LNCaP clone FGC (cell line): ENCODE measurements around the gene PTPRT.
A peak's percentile ranks its signal among the peaks of the same experiment; 100 is the strongest.

Experiments
- DNase-seq: peaks from one replicate; pipeline ENCODE4 v3.0.0-alpha.2; 2011; ENCODE audit warnings: low read depth
- H3K4me3 ChIP-seq: 2 replicates; pipeline ENCODE4 v1.5.1; 2011; ENCODE audit warnings: mild to moderate bottlenecking, low read depth, low read length, control low read depth
- CTCF ChIP-seq: IDR thresholded peaks from 2 replicates; pipeline ENCODE4 v1.5.1; 2012; ENCODE audit warnings: mild to moderate bottlenecking; ENCODE audit not compliant: control insufficient read depth, insufficient read depth; ENCODE audit errors: extremely low read depth

Gene PTPRT

GRCh38 chr20:43057317-43057716 lies 132.4 kb downstream of the PTPRT start:
- no peak for DNase-seq
- H3K4me3 ChIP-seq, result no peak overlapping the region
- TF ChIP-seq CTCF, result no peak

GRCh38 chr20:43055181-43055884 lies 134.4 kb downstream of the PTPRT start:
- no peak for TF ChIP-seq CTCF

GRCh38 chr20:43052532-43052931 lies 137.2 kb downstream of the PTPRT start:
- DNase-seq, result no peak
- no peak for TF ChIP-seq CTCF

More at GRCh38 chr20:43055181-43055884, 134.4 kb downstream of the PTPRT start:
- DNase-seq, result no peak
- H3K4me3 ChIP-seq, result no peak overlapping the region

GRCh38 chr20:43046966-43047365 lies 142.7 kb downstream of the PTPRT start:
- no peak overlapping the region for H3K4me3 ChIP-seq
- no peak for DNase-seq
- TF ChIP-seq CTCF, result no peak

More at GRCh38 chr20:43052532-43052931, 137.2 kb downstream of the PTPRT start:
- no peak overlapping the region for H3K4me3 ChIP-seq

- H3K4me3 ChIP-seq, result no peak overlapping the region
- no peak for DNase-seq
- no peak for TF ChIP-seq CTCF
Observed at GRCh38 chr20:43043887-43044286, 145.8 kb downstream of the PTPRT start.

GRCh38 chr20:43040427-43040826 lies 149.3 kb downstream of the PTPRT start:
- DNase-seq, result peak; percentile 32
- no peak for TF ChIP-seq CTCF
- no peak overlapping the region for H3K4me3 ChIP-seq

- DNase-seq, result peak; percentile 65
- TF ChIP-seq CTCF, result no peak
- 0 out of 2 replicates have a peak overlapping the region, but pooled peaks have one; percentile 1 for H3K4me3 ChIP-seq
Observed at GRCh38 chr20:43037605-43038309, 151.9 kb downstream of the PTPRT start.
